OCI-LY3 (cell line): ENCODE measurements around the gene PAK5.

Experiments used
- H2AFZ ChIP-seq: fragments of 200-600, 300-600 bp; shearing (Covaris generic); 2 replicates; pipeline ENCODE4 v1.6.0; 2014; ENCODE audit warnings: antibody characterized with exemption, low read depth, low read length
- H3K27ac ChIP-seq: fragments of 200-600, 300-600 bp; sonication (generic); 2 replicates; pipeline ENCODE4 v1.5.1; 2014; ENCODE audit warnings: mild to moderate bottlenecking, low read length, moderate library complexity, mixed read lengths
- H3K27me3 ChIP-seq: fragments of 200-600, 300-600 bp; sonication (generic); 2 replicates; pipeline ENCODE4 v1.6.1; 2014; ENCODE audit warnings: low read depth, low read length, mixed read lengths
- H3K36me3 ChIP-seq: fragments of 200-600, 300-600 bp; sonication (generic); replicated peaks from 2 replicates; pipeline ENCODE3; 2014; ENCODE audit warnings: low read depth, low read length, mixed read lengths
- H3K4me1 ChIP-seq: fragments of 300-600, 200-600 bp; sonication (generic); 2 replicates; pipeline ENCODE4 v1.6.1; 2014; ENCODE audit warnings: low read length, mixed read lengths
- H3K4me2 ChIP-seq: fragments of 200-600, 300-600 bp; sonication (generic); 2 replicates; pipeline ENCODE4 v1.6.1; 2014; ENCODE audit warnings: low read length, mixed read lengths
- H3K4me3 ChIP-seq: fragments of 300-600, 200-600 bp; sonication (generic); 2 replicates; pipeline ENCODE4 v1.5.1; 2014; ENCODE audit warnings: antibody characterized with exemption, mild to moderate bottlenecking, low read length, moderate library complexity
- H3K79me2 ChIP-seq: fragments of 300-600, 200-600 bp; shearing (Covaris generic); 2 replicates; pipeline ENCODE4 v1.6.1; 2014; ENCODE audit warnings: mild to moderate bottlenecking, low read length, mixed read lengths
- H3K9ac ChIP-seq: fragments of 300-600, 200-600 bp; shearing (Covaris generic); 2 replicates; pipeline ENCODE4 v1.6.0; 2014; ENCODE audit warnings: mild to moderate bottlenecking, low read length, moderate library complexity
- H3K9me3 ChIP-seq: fragments of 200-600, 300-600 bp; shearing (Covaris generic); 2 replicates; pipeline ENCODE4 v1.6.1; 2014; ENCODE audit warnings: low read length, mixed read lengths; ENCODE audit not compliant: insufficient read depth
- H4K20me1 ChIP-seq: fragments of 200-600, 300-600 bp; sonication (generic); 2 replicates; pipeline ENCODE4 v1.6.1; 2016; ENCODE audit warnings: low read length, mixed read lengths; ENCODE audit not compliant: insufficient read depth
- CTCF ChIP-seq: fragments of 200-600, 300-600 bp; sonication (generic); IDR thresholded peaks from 2 replicates; pipeline ENCODE4 v1.5.1; 2014; ENCODE audit warnings: antibody characterized with exemption, low read length, low read depth
- EZH2phosphoT487 ChIP-seq: fragments of 200-600 bp; shearing (Covaris generic); IDR thresholded peaks from 2 replicates; pipeline ENCODE4 v1.6.1; 2018; ENCODE audit warnings: antibody characterized with exemption, mixed run types, low read depth

PAK5 gene

GRCh38 chr20:9510911-9511310, 328.0 kb downstream of the PAK5 start:
- Histone ChIP-seq H3K9me3 (no peaks in the 10 kb centered on the region), H2AFZ (no peak overlapping the region), H4K20me1 (no peaks in the 10 kb centered on the region), H3K36me3 (no peaks in the 10 kb centered on the region), H3K27ac (no peak overlapping the region), H3K27me3 (0 out of 2 replicates have a peak, but pooled peaks cover 4% of the 10 kb centered on the region), H3K4me2 (no peak overlapping the region), H3K79me2 (no peaks in the 10 kb centered on the region), H3K4me1 (no peaks in the 10 kb centered on the region), H3K9ac (no peak overlapping the region), H3K4me3 (no peak overlapping the region)
- TF ChIP-seq CTCF (no peak), EZH2phosphoT487 (no peak)

- Histone ChIP-seq H3K79me2 (no peaks in the 10 kb centered on the region), H3K4me1 (no peaks in the 10 kb centered on the region), H2AFZ (no peak overlapping the region), H3K27ac (no peak overlapping the region), H3K4me2 (no peak overlapping the region), H3K9ac (no peak overlapping the region), H3K36me3 (no peaks in the 10 kb centered on the region), H3K4me3 (no peak overlapping the region), H3K9me3 (no peaks in the 10 kb centered on the region), H4K20me1 (no peaks in the 10 kb centered on the region), H3K27me3 (0 out of 2 replicates have a peak, but pooled peaks cover 4% of the 10 kb centered on the region)
- no peak for TF ChIP-seq CTCF
- TF ChIP-seq EZH2phosphoT487, result no peak
Measured at GRCh38 chr20:9509246-9509645, 329.6 kb downstream of the PAK5 start.

- Histone ChIP-seq H3K9ac (no peak overlapping the region), H2AFZ (no peak overlapping the region)
Measured at GRCh38 chr20:9508696-9509178, 330.1 kb downstream of the PAK5 start.

GRCh38 chr20:9508240-9508661, 330.6 kb downstream of the PAK5 start:
- Histone ChIP-seq H3K27me3 (0 out of 2 replicates have a peak, but pooled peaks cover 4% of the 10 kb centered on the region), H3K4me1 (no peaks in the 10 kb centered on the region), H3K9ac (no peak overlapping the region), H3K27ac (no peak overlapping the region), H3K4me2 (no peak overlapping the region), H4K20me1 (no peaks in the 10 kb centered on the region), H3K9me3 (no peaks in the 10 kb centered on the region), H3K4me3 (no peak overlapping the region), H3K36me3 (no peaks in the 10 kb centered on the region), H3K79me2 (no peaks in the 10 kb centered on the region), H2AFZ (no peak overlapping the region)
- TF ChIP-seq EZH2phosphoT487, result no peak
- no peak for TF ChIP-seq CTCF

More at GRCh38 chr20:9508696-9509178, 330.1 kb downstream of the PAK5 start:
- Histone ChIP-seq H3K79me2 (no peaks in the 10 kb centered on the region), H3K27ac (no peak overlapping the region), H3K4me1 (no peaks in the 10 kb centered on the region), H3K4me3 (no peak overlapping the region), H3K9me3 (no peaks in the 10 kb centered on the region), H3K27me3 (0 out of 2 replicates have a peak, but pooled peaks cover 4% of the 10 kb centered on the region), H3K4me2 (no peak overlapping the region), H4K20me1 (no peaks in the 10 kb centered on the region), H3K36me3 (no peaks in the 10 kb centered on the region)
- TF ChIP-seq EZH2phosphoT487 (no peak), CTCF (no peak)
